Pulmonary artery endothelial cell (primary cell): ENCODE data around the gene KCNT1. TPM values are rescaled to one million over a fixed set of nuclear protein-coding genes. Genes with fewer than 3 reads are reported as not detected.

Source experiments
- DNase-seq: peaks from one replicate; pipeline ENCODE4 v3.0.0-alpha.2; 2011; ENCODE audit warnings: low read depth, low spot score
- total RNA-seq: library from RNA; depleted of rRNA; stranded (reverse); fragments of >200 nt; gene quantifications from 2 replicates; pipeline ENCODE4 v1.2.3, GENCODE V29; 2014

KCNT1 gene
- total RNA-seq, 1 donor from 2014 or later = under 0.01 TPM

DNA sequence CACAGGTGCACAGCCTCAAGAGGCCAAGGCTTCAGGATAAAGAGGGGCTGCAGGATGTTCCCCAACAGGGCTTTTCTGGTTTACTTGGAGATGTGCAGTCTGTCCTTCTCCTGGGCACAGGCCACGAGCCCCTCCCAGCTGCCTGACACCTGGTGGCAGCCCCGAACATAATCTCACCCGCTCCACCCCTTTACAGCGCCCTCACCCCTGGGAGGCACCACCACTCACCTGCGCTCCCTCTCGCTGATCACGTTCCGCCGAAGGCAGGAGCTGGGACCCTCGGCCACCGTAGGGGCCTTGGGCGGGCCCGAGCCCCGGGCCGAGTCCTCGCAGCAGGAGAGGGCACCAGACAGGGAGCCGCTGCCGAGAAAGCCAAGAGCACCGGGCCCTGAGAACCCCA is 3.2 kb upstream of the KCNT1 start:
- no peak for DNase-seq

- DNase-seq = no peak
These were observed 2.5 kb upstream of the KCNT1 start, which contains the start of gene SOHLH1 for GRCh38 chr9:135699440-135699839. Gene SOHLH1 (minus strand): TSS chr9:135699481. CDS start chr9:135699467, 14 bp downstream.

GRCh38 chr9:135700525-135700924 is 1.5 kb upstream of the KCNT1 start:
- no peak for DNase-seq

GRCh38 chr9:135701067-135701958 is 672 bp upstream of the KCNT1 start:
- DNase-seq = no peak

GRCh38 chr9:135703726-135704125 is 1.7 kb downstream of the KCNT1 start:
- DNase-seq = no peak

DNA sequence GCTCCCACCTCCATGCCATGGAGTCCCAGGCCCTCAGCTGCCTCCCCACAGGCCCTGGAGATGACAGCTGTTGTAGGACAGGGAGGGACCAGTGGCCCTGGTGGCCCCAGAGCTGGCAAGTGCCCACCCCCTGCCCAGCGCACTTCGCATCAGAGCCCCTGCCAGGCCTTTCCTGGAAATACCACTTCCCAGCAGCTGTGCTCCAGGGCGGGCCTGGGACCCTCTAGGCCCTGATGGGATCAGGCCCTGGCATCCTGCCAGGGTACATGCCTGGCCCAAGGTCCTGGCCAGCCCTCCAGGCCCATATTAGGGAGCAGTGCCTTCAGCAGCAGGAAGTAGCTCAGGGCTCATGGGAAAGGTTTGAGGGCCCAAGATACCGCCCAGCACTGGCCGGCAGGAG is 2.5 kb downstream of the KCNT1 start:
- no peak for DNase-seq

GRCh38 chr9:135705376-135705775 is 3.4 kb downstream of the KCNT1 start:
- DNase-seq = no peak

GRCh38 chr9:135706288-135706687 is 4.3 kb downstream of the KCNT1 start:
- no peak for DNase-seq

DNA sequence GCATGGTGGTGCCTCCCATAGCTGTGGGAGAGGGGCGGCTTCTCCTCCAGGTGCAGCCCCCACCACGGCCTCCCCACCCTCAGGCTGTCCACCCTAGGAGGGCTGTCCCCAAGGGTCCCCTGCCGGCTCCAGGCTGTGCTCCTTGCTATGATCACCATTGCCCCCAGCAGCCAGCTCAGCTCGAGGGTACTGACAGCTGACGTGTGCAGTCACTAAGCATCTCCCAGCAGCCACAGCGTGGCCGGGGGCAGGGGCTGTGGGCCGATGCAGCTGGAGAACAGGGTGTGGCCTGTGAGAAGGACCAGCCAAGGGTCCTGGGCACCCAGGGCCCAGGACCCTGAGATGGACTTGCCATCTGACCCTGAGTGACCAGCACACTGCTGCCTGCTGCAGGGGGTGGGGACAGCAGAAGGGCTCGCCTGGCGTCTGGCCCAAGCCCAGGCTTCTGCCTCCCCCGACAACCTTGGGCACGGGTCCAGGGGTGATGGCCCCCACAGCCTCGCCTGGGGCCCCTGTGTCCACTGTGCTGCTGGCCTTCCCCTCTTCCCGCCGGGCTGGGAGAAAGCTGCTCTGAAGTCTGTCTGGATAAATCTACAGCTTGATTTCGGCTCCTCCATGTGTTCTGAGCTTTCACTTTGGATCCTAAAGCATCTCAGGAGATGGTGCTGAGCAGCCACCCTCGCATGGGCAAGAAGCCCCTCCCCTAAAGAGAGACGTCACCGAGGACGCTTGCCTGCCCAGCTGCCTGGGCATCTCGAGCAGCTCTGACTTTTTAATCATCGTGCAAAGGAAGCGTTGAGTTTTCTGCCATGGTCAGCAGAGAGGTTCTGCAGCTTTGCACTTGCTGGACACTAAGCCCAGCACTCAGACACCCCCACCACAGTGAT is 5.5 kb downstream of the KCNT1 start:
- DNase-seq = no peak

GRCh38 chr9:135708164-135708563 is 6.2 kb downstream of the KCNT1 start:
- no peak for DNase-seq

DNA sequence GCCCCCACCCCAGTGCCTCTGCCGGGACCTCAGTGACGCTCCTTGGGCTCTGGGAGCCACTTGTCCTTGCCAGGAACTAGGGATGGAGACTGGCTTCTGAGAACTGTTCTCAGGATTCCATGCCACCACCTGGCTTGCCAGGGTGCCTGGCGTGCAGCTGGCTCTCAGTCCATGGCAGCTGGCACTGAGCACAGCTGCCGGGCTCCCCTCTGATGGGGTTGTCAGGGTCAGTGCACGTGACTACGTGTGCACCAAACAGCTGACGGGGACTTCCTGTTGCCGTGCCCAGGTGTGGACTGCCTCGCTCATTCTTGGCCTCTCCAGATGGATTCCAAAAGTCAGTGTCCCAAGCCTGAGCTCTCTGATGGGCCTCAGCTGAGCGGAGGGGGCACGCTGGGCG is 9.4 kb downstream of the KCNT1 start:
- no peak for DNase-seq

DNA sequence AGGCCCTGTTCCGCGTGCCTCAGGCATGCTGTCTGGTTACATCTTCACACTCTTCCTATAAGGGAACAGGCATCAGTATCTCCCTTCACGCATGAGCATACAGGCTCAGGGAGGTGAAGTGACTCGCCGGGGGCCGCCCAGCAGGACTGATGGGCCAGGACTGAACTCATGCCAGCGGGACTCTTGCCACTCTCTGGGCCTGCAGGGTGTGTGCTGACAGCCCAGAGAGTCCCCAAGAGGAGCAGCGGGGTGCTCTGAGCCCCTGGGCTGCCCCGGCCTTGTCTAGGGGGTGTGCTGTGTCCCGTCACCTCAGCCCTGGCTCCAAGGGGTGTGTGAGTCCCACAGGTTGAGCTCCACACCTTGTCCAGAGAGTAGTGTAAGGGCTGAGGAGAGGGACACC is 9.9 kb downstream of the KCNT1 start:
- no peak for DNase-seq

DNA sequence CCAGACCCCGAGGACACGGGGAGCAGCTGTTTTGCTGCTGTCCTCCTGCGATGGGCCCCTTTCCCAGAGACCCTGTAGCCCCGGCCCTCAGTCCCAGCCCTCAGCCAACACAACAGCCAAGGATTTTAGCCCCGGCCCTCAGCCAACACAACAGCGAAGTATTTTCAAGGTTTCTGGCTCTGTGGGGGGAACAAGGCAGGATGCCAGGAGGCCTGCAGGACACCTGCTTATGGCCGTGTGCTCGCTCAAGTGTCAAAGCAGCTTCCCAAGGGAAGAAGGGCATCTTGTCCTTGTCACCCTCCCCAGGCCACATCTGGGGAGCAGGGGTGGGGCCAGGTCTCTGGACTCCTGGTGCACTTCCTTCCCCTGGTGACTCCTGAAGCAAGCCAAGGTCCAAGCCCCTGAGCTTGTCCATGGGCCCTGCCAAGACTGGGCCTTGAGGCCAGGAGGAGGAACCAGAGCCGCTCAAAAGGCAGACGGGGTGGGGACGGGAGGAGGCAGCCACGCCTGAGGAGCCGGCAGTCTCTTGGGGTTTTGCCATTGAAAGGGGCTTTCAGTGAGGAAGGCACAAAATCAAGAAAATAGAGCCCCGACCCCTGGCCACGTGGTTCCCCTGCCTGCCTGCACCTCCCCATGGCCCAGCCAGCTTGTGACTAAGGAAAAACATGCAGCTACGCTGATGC is 10.8 kb downstream of the KCNT1 start:
- DNase-seq = no peak

- DNase-seq = no peak
These were observed 12.5 kb downstream of the KCNT1 start for GRCh38 chr9:135714242-135715055.

DNA sequence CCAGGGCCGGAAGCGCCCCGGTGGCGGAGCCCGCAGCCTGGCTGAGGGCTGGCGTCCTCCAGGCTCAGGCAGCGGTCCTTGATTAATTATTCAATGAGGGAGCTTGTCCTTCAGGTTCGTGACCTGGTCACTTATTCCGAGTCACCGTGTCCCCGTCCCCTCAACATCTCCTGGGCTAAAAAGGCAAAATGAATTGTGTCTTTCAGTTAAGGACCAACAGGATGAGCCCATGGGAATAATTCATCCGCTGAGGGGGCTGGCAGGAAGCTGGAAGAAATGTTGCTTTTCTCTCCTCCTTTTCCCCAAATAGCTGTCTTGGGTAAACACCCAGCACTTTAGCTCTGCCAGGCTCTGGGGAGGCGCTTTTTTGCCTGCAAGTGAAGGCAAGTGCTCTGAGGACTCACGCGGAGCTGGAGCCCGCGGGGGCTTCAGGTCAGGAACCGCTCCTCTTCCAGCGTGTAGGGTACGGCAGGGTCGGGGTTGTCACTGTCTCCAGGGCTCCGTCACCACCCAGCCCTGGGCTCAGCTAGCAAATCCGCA is 13.1 kb downstream of the KCNT1 start:
- no peak for DNase-seq

DNA sequence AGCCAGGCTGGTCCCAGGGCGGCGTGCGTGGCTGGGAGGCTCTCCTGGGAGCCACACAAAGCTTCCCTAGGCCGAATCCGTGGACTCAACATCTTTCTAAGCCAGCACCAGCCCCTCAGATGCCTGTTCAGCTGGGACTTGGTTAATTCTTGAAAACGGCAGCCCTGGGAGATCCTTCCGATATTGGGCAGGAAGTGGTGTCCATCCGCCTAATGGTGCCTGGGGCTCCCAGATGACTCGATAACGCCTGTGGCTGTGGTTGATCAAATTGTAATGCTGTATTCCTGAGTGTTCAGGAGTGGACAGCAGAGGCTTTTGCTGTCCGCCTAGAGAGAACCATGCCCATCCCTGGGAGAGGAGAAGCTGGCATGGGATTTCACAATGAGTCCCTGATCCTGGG is 14.1 kb downstream of the KCNT1 start:
- no peak for DNase-seq

- no peak for DNase-seq
These were observed 15.4 kb downstream of the KCNT1 start for GRCh38 chr9:135717410-135717809.

DNA sequence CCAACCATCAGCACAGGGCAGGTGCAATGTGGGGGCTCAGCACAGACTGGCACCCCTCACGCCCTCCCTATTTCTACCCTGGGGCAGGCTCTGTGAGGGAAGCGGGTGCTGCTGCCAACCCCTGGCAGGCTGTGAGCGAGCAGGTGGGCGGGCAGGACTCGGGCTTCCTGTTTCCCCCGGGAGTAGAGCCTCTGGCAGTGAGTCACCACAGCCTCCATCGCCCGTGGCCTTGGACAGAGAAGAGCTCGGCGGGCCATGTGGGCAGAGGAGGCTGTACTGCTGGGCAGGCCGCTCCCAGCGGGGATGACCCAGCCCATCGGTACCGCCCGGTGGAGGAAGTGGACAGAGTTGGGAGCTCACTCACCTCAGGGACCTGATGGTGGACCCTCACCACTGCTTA is 16.6 kb downstream of the KCNT1 start:
- DNase-seq = peak; percentile 47

DNA sequence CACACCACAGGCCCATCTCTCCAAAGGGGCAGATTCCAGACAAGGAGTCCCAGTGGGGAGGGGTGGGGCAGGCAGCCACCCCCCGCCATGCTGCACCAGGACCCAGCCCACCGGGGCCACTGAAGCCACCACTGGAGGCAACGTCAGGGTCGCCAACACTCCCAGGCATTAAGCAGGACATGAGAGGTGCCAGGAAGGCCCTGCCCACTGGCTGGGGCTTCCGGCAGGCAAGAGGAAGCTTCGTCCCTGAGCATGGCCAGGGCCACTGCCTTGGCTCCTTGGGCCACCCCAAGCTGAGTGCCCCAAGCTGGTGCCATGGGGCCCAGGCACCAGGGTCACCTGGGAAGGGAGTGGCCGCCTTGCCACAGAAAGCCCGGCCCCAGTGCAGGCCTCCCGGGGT is 17.5 kb downstream of the KCNT1 start:
- no peak for DNase-seq

GRCh38 chr9:135722365-135722764 is 20.4 kb downstream of the KCNT1 start:
- no peak for DNase-seq
